ENCODE data around the gene TSPEAR. TPM values are rescaled to one million over a fixed set of nuclear protein-coding genes. Genes with fewer than 3 reads are reported as not detected.

Gene TSPEAR
- total RNA-seq, 1 donor from 2014 or later, result not detected

DNA sequence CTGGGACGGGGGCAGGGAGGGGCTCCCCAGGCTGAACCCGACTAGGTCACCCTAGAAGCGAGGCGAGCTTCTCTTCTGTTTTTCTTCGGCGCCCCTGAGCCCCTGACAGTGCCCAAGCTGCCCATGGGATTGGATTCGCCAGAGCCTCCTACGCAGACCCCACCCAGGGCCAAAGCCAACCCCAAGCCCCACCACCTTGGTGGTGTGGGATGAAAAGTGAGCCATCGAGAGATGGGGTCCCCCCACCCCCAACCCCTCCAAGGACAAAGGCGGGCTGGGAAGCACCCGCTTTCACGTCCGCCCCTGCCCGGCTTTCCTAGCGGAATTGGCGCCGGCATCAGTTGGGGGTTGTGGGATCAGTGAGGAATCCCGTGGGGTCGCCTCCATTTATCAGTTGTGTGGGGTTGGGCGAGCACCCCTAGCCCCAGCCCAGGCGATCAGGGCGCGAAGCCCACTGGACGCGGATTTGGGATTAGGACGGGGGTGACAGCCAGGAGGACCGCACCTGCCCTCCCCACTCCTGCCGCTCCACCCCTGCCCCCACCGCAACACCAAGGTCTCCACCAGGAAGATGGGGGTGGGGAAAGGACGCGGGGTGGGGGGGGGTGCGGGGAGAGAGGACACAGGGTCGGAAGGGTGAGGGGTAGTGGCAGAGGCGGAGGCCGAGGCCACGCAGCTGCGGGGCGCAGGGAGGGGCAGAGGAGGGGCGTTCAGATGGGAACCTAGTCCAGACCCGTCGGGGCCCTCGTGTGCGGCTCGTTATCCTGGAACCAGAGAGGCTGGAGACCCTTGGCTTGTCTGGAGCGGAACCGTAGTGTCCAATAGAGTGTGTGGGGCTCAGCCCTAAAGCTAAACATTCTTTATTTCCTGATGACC lies 4.4 kb downstream of the TSPEAR start:
- Histone ChIP-seq H3K27me3 (ENCODE audit: control insufficient read depth, insufficient read depth, low read length) (peaks cover 87% of the 10 kb centered on the region), H3K36me3 (ENCODE audit: control insufficient read depth, insufficient read depth, low read length) (no peaks in the 10 kb centered on the region), H3K4me3 (ENCODE audit: low read depth, low read length) (no peak overlapping the region)
- no peak for TF ChIP-seq CTCF (IDR thresholded peaks at IDR 0.05; ENCODE audit: insufficient read depth, low read length, poor library complexity, severe bottlenecking)
- DNase-seq (ENCODE audit: low read depth), result no peak

DNA sequence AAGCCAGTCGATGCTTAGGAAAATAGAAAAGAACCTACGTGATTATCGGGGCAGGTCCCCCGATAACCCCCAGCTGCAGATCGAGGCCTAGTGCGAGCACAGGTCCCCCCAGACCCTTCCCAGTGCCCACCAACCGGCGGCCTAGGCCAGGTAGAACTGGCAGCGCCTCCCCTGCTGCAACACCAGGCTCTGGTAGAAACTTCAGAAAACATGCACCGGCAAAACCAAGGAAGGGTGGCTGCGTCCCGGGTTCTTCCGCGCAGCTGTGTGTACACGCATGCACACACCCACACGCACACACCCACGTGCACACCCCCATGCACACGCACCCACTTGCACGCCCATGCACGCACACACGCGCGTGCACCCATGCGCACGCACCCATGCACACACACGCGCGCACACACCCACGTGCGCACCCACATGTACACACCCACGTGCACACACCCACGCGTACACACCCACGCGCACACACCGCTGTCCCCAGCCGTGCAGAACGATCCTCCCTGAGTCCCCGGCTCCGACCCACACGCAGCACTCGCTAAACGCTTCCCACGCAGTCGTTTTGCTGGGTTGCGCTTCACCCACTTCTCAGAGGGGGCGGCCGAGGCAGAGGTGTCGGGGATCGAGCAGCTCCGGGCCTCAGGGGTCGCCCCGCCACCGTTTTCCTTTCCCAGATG lies 5.2 kb downstream of the TSPEAR start:
- H3K4me3 ChIP-seq (ENCODE audit: low read depth, low read length), result no peak overlapping the region
- no peak for DNase-seq (ENCODE audit: low read depth)
- peaks cover 87% of the 10 kb centered on the region for H3K27me3 ChIP-seq (ENCODE audit: control insufficient read depth, insufficient read depth, low read length)
- H3K36me3 ChIP-seq (ENCODE audit: control insufficient read depth, insufficient read depth, low read length), result no peaks in the 10 kb centered on the region
- no peak for TF ChIP-seq CTCF (IDR thresholded peaks at IDR 0.05; ENCODE audit: insufficient read depth, low read length, poor library complexity, severe bottlenecking)

DNA sequence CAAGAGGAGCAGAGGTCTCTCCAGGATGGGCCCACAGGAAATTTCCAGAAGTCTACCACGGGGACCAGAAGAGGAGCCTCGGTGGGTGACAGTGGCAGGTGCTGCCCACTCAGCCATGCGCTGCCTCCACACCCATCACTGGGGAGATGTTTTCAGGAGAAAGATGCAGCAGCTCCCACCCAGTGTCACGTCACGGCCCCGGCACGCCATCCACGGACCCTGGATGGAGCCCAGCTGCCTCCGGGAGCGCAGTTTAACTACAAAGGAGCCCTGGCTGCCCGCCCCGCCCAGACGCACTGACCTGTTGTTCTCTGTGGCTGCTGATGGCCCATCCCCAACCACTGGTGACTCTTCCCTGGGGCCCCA lies 6.8 kb downstream of the TSPEAR start:
- Histone ChIP-seq H3K36me3 (ENCODE audit: control insufficient read depth, insufficient read depth, low read length) (no peaks in the 10 kb centered on the region), H3K4me3 (ENCODE audit: low read depth, low read length) (no peak overlapping the region), H3K27me3 (ENCODE audit: control insufficient read depth, insufficient read depth, low read length) (peaks cover 81% of the 10 kb centered on the region)
- no peak for TF ChIP-seq CTCF (IDR thresholded peaks at IDR 0.05; ENCODE audit: insufficient read depth, low read length, poor library complexity, severe bottlenecking)
- no peak for DNase-seq (ENCODE audit: low read depth)

DNA sequence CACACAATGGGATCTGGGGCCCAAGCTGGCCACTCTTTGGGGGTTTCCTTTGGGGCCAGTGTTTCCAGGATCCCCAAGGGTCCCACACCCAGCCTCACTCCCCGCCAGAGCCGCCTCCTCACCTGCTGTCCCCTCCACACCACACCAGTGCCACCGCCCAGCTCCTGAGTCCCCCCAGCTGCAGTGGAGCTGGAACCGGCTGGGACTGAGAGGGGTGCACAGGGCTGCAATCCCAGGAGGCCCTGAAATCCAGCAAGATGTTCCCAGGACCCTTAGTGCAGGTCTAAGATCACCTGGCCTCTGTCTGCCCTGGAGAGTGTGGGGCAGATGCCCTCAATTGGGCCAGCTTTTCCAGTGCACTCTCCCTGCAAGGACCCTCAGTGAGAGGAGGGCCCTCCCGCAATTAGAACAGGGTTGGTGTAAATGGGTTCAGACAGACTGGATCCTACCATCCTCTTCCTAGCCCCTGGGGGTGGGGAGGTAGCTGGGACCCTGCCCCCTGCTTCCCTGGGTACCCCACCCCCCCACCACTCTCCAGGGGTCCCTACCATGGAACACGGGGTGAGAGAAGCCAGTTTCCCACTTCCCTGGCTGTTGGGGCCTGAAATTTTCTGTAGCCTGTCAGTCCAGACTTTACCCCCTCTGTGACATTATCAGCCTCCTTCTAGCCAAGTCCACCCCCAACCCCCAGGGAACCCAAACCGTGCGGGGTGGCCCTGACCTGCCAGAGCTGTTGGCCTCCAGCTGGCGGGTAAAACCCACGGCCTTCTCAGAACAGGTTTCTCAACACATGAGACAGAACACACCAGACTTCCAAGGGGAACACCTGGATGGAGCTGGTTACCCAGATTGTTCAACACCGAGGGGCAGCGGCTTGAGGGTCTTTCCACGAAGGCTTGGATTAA lies 7.4 kb downstream of the TSPEAR start:
- TF ChIP-seq CTCF (IDR thresholded peaks at IDR 0.05; ENCODE audit: insufficient read depth, low read length, poor library complexity, severe bottlenecking), result no peak
- DNase-seq (ENCODE audit: low read depth), result no peak
- H3K4me3 ChIP-seq (ENCODE audit: low read depth, low read length), result no peak overlapping the region
- H3K36me3 ChIP-seq (ENCODE audit: control insufficient read depth, insufficient read depth, low read length), result no peaks in the 10 kb centered on the region
- H3K27me3 ChIP-seq (ENCODE audit: control insufficient read depth, insufficient read depth, low read length), result peaks cover 79% of the 10 kb centered on the region

GRCh38 chr21:44702973-44703730 lies 8.2 kb downstream of the TSPEAR start:
- Histone ChIP-seq H3K27me3 (ENCODE audit: control insufficient read depth, insufficient read depth, low read length) (peaks cover 74% of the 10 kb centered on the region), H3K4me3 (ENCODE audit: low read depth, low read length) (no peak overlapping the region), H3K36me3 (ENCODE audit: control insufficient read depth, insufficient read depth, low read length) (no peaks in the 10 kb centered on the region)
- DNase-seq (ENCODE audit: low read depth), result no peak
- TF ChIP-seq CTCF (IDR thresholded peaks at IDR 0.05; ENCODE audit: insufficient read depth, low read length, poor library complexity, severe bottlenecking), result no peak

Data from kidney epithelial cell (primary cell).